A549 treated with ZK216348 at 1 μM for 4 hours (cell line): ENCODE measurements around the gene PCBP3. TPM values are rescaled to one million over a fixed set of nuclear protein-coding genes. Genes with fewer than 3 reads are reported as not detected.

Experiments
- total RNA-seq: library from RNA; stranded (reverse); fragments of 200-300 nt; extraction: Qiagen RNA extraction; gene quantifications from 5 replicates; pipeline ENCODE4 v1.2.3, GENCODE V29; 2022; ENCODE audit warnings: low read depth

PCBP3 gene
- 0.89 to 2.4 TPM (median 1.8 TPM) in 5 replicates for total RNA-seq

GRCh38 chr21:45643021-45643980 lies at the start of gene PCBP3:
PCBP3 (plus strand) TSS chr21:45643725; CDS start chr21:45850086, 206,361 bp downstream.

GRCh38 chr21:45981151-45982091 lies 337.9 kb downstream of the PCBP3 start, which contains the start of gene COL6A1:
COL6A1 (plus strand) TSS chr21:45981770; CDS start chr21:45981851, 81 bp downstream.

Other genes with a start within 250 kb of the PCBP3 start
- 91.7 to 180 TPM (median 149 TPM) in 5 replicates for gene COL18A1, start 238.6 kb upstream of the PCBP3 start, total RNA-seq
- 11.2 to 21.8 TPM (median 20.5 TPM) in 5 replicates for gene SLC19A1, start 101.3 kb upstream of the PCBP3 start, total RNA-seq